Adipocyte (in vitro differentiated cells): Measurements from ENCODE around the gene CORIN.

Source experiments
- DNase-seq: peaks from one replicate; pipeline ENCODE4 v3.0.0-alpha.2; 2015; ENCODE audit warnings: low read depth
- H3K27me3 ChIP-seq: replicated peaks from 2 replicates; pipeline ENCODE4 v1.7.0; 2013; ENCODE audit warnings: mild to moderate bottlenecking, low read length, moderate library complexity; ENCODE audit not compliant: control insufficient read depth, insufficient read depth
- H3K36me3 ChIP-seq: 2 replicates; pipeline ENCODE4 v1.7.0; 2013; ENCODE audit warnings: low read length, mild to moderate bottlenecking, moderate library complexity; ENCODE audit not compliant: control insufficient read depth, insufficient read depth, severe bottlenecking
- H3K4me1 ChIP-seq: 2 replicates; pipeline ENCODE4 v1.7.0; 2013; ENCODE audit warnings: mild to moderate bottlenecking, low read length, moderate library complexity; ENCODE audit not compliant: control insufficient read depth, insufficient read depth
- H3K4me3 ChIP-seq: 2 replicates; pipeline ENCODE4 v1.7.0; 2013; ENCODE audit warnings: mild to moderate bottlenecking, low read length, moderate library complexity
- H3K9ac ChIP-seq: 2 replicates; pipeline ENCODE4 v1.7.0; 2013; ENCODE audit warnings: mild to moderate bottlenecking, low read length, moderate library complexity
- H3K9me3 ChIP-seq: 2 replicates; pipeline ENCODE4 v1.7.0; 2013; ENCODE audit warnings: mild to moderate bottlenecking, low read length, moderate library complexity; ENCODE audit not compliant: control insufficient read depth

The CORIN gene

GRCh38 chr4:47590325-47590724 is 247.5 kb downstream of the CORIN start:
- no peak for DNase-seq
- Histone ChIP-seq H3K36me3 (peaks cover 70% of the 10 kb centered on the region), H3K27me3 (no peaks in the 10 kb centered on the region), H3K4me3 (peak overlapping the region; percentile 21), H3K9ac (no peak overlapping the region), H3K9me3 (peaks cover 15% of the 10 kb centered on the region), H3K4me1 (no peaks in the 10 kb centered on the region)

GRCh38 chr4:47579235-47579634 is 258.6 kb downstream of the CORIN start:
- Histone ChIP-seq H3K9ac (no peak overlapping the region), H3K4me1 (peaks cover 13% of the 10 kb centered on the region), H3K36me3 (peaks cover 55% of the 10 kb centered on the region)

DNA sequence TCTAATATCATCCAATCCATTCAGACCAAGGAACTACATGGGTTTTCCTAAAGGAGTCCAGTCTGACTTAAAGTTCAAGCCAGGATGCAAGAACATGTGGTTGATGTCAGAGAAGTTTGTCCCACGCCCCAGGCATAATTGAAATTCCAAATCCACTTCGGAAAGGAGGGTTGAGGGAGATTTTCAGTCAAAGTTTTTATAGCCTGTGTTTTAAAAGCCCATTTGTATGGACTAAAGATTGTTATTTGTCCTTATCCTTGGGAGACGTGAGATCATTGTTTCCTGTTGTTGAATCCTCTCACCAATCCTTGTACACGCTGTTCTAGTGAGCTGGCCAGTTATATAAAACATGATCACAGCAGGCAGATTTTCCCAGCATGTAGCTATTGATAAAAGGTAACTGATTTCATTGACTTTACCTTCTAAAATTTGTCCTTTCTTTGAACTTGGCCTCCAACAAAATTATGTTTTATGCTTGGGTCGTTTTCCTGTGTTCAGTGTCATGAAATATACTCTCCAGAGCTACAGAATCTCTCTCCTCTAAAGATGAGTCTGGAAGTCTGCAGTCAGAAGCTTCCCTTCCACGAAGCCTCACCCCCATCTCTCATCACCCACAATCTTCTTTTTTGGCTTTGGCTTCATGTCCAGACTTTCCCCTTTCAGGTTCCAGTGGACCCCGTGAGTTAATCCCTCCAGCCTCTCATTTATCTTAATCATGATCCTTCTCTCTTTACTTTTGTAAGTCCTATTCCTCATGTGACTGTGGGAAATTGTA is 259.9 kb downstream of the CORIN start:
- Histone ChIP-seq H3K4me3 (no peak overlapping the region), H3K4me1 (peaks cover 13% of the 10 kb centered on the region), H3K36me3 (peaks cover 48% of the 10 kb centered on the region), H3K9me3 (no peaks in the 10 kb centered on the region), H3K9ac (peak overlapping the region; percentile 23), H3K27me3 (no peaks in the 10 kb centered on the region)
- DNase-seq: peak; percentile 40

More at GRCh38 chr4:47579235-47579634, 258.6 kb downstream of the CORIN start:
- no peaks in the 10 kb centered on the region for H3K27me3 ChIP-seq
- no peak for DNase-seq
- H3K4me3 ChIP-seq: no peak overlapping the region
- no peaks in the 10 kb centered on the region for H3K9me3 ChIP-seq

GRCh38 chr4:47572981-47573380 is 264.9 kb downstream of the CORIN start:
- H3K9me3 ChIP-seq: no peaks in the 10 kb centered on the region
- no peak overlapping the region for H3K4me3 ChIP-seq
- peaks cover 48% of the 10 kb centered on the region for H3K36me3 ChIP-seq
- no peak for DNase-seq
- H3K27me3 ChIP-seq: no peaks in the 10 kb centered on the region
- H3K9ac ChIP-seq: no peak overlapping the region
- H3K4me1 ChIP-seq: peaks cover 7% of the 10 kb centered on the region

DNA sequence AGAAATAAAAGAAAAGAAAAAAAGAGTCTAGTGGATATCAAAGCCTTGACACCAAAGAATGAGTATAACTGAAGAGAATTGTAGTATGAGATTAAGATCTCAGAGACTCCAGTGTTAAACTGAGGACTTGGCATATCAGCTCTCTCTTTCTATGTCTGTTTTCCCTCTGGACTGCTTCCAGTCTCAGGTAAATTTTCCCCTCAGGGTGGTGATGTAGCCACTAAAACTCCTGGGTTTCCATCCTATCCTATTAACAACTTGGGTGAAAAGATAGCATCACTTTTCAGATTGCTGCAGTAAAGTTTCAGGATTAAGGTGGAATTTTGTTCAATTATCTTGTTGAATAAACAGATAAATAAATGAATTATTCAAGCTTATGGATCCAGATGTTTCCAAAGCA is 267.1 kb downstream of the CORIN start:
- DNase-seq: no peak
- no peak overlapping the region for H3K9ac ChIP-seq
- no peaks in the 10 kb centered on the region for H3K27me3 ChIP-seq
- H3K36me3 ChIP-seq: peaks cover 38% of the 10 kb centered on the region
- H3K9me3 ChIP-seq: no peaks in the 10 kb centered on the region
- H3K4me1 ChIP-seq: no peaks in the 10 kb centered on the region
- no peak overlapping the region for H3K4me3 ChIP-seq

DNA sequence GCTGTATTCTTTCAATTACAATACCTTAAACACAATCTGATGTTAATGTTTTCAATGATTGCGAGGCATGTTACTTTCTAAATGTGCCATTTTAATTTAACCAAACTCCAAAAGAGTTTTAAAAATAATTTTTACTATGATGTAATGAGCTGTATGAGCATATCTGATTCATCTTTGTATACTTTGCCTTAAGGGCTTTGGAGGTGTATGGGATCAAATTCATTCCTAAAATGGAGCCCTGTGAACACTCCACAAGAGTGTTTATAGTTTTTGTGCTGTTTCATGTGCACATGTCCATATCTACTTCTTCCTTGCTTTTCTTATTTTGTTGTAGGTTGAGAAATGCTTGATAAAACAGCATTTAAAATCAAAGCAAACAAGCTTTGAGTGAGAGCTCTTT is 270.4 kb downstream of the CORIN start:
- no peak overlapping the region for H3K9ac ChIP-seq
- H3K4me1 ChIP-seq: peaks cover 4% of the 10 kb centered on the region
- peak; percentile 39 for DNase-seq
- no peaks in the 10 kb centered on the region for H3K27me3 ChIP-seq
- H3K36me3 ChIP-seq: peaks cover 20% of the 10 kb centered on the region
- no peaks in the 10 kb centered on the region for H3K9me3 ChIP-seq
- no peak overlapping the region for H3K4me3 ChIP-seq

- no peaks in the 10 kb centered on the region for H3K9me3 ChIP-seq
- H3K4me1 ChIP-seq: peaks cover 4% of the 10 kb centered on the region
- H3K4me3 ChIP-seq: no peak overlapping the region
- no peak overlapping the region for H3K9ac ChIP-seq
- H3K27me3 ChIP-seq: no peaks in the 10 kb centered on the region
- H3K36me3 ChIP-seq: peaks cover 17% of the 10 kb centered on the region
- DNase-seq: no peak
Observed at GRCh38 chr4:47566969-47567368, 270.9 kb downstream of the CORIN start.

- H3K9ac ChIP-seq: no peak overlapping the region
- peaks cover 4% of the 10 kb centered on the region for H3K4me1 ChIP-seq
- H3K9me3 ChIP-seq: no peaks in the 10 kb centered on the region
- DNase-seq: no peak
- no peak overlapping the region for H3K4me3 ChIP-seq
- H3K27me3 ChIP-seq: no peaks in the 10 kb centered on the region
- peaks cover 13% of the 10 kb centered on the region for H3K36me3 ChIP-seq
Observed at GRCh38 chr4:47566566-47566965, 271.3 kb downstream of the CORIN start.

DNA sequence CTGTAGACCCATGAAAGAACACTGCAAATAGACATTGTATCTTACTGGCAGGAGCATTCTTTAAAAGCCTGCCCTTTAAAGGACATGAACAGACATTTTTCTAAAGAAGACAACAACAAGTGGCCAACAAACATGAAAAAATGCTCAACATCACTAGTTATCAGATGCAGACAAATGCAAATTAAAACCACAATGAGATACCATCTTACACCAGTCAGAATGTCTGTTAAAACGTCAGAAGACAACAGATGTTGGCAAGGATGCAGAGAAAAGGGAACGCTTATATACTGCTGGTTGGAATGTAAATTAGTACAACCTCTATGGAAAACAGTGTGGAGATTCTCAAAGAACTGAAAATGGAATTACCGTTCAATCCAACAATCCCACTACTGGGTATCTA is 275.6 kb downstream of the CORIN start:
- H3K9ac ChIP-seq: no peak overlapping the region
- no peak overlapping the region for H3K4me3 ChIP-seq
- no peaks in the 10 kb centered on the region for H3K9me3 ChIP-seq
- no peaks in the 10 kb centered on the region for H3K27me3 ChIP-seq
- DNase-seq: no peak
- peaks cover 4% of the 10 kb centered on the region for H3K4me1 ChIP-seq
- peaks cover 32% of the 10 kb centered on the region for H3K36me3 ChIP-seq

GRCh38 chr4:47561331-47561730 is 276.5 kb downstream of the CORIN start:
- no peak overlapping the region for H3K9ac ChIP-seq
- peaks cover 4% of the 10 kb centered on the region for H3K4me1 ChIP-seq
- H3K27me3 ChIP-seq: no peaks in the 10 kb centered on the region
- H3K9me3 ChIP-seq: no peaks in the 10 kb centered on the region
- H3K36me3 ChIP-seq: peaks cover 32% of the 10 kb centered on the region
- no peak for DNase-seq
- no peak overlapping the region for H3K4me3 ChIP-seq

DNA sequence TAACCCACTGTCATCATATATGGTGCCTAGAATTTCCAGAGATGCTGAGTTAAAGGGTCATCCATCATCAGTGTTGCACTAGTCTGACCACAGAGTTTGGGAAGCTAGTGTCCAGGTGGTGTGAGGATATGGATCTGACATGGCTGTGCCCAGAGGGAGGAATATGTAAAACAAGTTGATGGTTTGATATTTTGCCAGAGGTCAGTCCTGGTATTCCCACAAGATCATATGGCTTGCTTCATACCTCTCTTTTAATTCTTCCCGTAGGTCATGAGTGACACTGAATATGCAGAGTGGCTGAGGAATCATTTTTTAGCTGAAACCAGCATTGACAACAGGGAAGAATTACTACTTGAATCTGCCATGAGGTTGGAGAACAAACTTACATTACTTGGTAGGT is 277.2 kb downstream of the CORIN start:
- H3K4me3 ChIP-seq: no peak overlapping the region
- no peak overlapping the region for H3K9ac ChIP-seq
- H3K36me3 ChIP-seq: peaks cover 32% of the 10 kb centered on the region
- no peaks in the 10 kb centered on the region for H3K27me3 ChIP-seq
- no peak for DNase-seq
- H3K9me3 ChIP-seq: no peaks in the 10 kb centered on the region
- H3K4me1 ChIP-seq: peaks cover 4% of the 10 kb centered on the region

DNA sequence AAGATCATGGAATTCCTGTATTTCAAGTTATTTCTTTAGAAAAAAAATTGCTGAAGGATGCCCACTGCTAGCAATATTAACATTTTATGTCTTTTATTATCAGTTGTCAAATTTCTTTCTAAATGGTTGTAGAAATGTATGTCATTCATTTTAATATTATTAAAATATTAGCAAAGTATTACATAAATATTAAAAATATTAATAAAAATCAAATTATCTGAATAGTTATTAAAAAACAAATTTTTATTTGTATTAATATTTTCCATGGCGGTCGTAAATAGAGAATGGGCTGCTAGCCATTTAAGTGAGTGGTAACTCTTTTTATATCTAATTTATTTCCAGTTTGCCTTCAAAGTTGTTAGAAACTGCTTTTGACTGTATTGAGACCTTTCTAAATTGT is 280.6 kb downstream of the CORIN start:
- DNase-seq: no peak
- Histone ChIP-seq H3K4me3 (no peak overlapping the region), H3K27me3 (no peaks in the 10 kb centered on the region), H3K4me1 (no peaks in the 10 kb centered on the region), H3K9ac (no peak overlapping the region), H3K9me3 (no peaks in the 10 kb centered on the region), H3K36me3 (peaks cover 38% of the 10 kb centered on the region)
